ENCODE measurements around the gene CYP2C19. TPM values are rescaled to one million over a fixed set of nuclear protein-coding genes. Genes with fewer than 3 reads are reported as not detected.

CYP2C19 gene
- total and polyA plus RNA-seq, 2 donors (not counting 1 experiment from before 2014, with no cell fraction given): not detected

DNA sequence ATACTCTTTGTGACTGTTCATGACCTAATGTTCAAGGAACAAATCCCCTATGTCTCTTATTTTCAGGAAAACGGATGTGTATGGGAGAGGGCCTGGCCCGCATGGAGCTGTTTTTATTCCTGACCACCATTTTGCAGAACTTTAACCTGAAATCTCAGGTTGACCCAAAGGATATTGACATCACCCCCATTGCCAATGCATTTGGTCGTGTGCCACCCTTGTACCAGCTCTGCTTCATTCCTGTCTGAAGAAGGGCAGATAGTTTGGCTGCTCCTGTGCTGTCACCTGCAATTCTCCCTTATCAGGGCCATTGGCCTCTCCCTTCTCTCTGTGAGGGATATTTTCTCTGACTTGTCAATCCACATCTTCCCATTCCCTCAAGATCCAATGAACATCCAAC, 27.3 kb upstream of the CYP2C19 start:
- DNase-seq (no peak), ATAC-seq (ENCODE audit: low read depth) (no peak)
- TF ChIP-seq EZH2 (IDR thresholded peaks at IDR 0.05; ENCODE audit: borderline replicate concordance, insufficient read depth, low read depth, low read length, poor library complexity, severe bottlenecking): no peak
- TF ChIP-seq, protein P1, sequence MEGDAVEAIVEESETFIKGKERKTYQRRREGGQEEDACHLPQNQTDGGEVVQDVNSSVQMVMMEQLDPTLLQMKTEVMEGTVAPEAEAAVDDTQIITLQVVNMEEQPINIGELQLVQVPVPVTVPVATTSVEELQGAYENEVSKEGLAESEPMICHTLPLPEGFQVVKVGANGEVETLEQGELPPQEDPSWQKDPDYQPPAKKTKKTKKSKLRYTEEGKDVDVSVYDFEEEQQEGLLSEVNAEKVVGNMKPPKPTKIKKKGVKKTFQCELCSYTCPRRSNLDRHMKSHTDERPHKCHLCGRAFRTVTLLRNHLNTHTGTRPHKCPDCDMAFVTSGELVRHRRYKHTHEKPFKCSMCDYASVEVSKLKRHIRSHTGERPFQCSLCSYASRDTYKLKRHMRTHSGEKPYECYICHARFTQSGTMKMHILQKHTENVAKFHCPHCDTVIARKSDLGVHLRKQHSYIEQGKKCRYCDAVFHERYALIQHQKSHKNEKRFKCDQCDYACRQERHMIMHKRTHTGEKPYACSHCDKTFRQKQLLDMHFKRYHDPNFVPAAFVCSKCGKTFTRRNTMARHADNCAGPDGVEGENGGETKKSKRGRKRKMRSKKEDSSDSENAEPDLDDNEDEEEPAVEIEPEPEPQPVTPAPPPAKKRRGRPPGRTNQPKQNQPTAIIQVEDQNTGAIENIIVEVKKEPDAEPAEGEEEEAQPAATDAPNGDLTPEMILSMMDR (IDR thresholded peaks at IDR 0.05): no peak
- Histone ChIP-seq H3K4me2 (replicated peaks; ENCODE audit: low read depth, low read length, poor library complexity, severe bottlenecking) (no peak overlapping the region), H3K27me3 (replicated peaks in 1 of 4; ENCODE audit: control extremely low read depth in 1 of 4, control insufficient read depth in 3 of 4, insufficient read depth in 4 of 4, low read length in 3 of 4) (no peaks in the 10 kb centered on the region), H3K9me3 (ENCODE audit: control extremely low read depth in 1 of 3, control insufficient read depth in 2 of 3, insufficient read depth in 1 of 3, low read length in 2 of 3) (peaks cover 0 to 2% (median 0%) of the 10 kb centered on the region in 3 donors), H3K9ac (ENCODE audit: low read length) (no peak overlapping the region), H2AFZ (ENCODE audit: insufficient read depth, low read depth, low read length, poor library complexity, severe bottlenecking) (no peak overlapping the region), H4K20me1 (ENCODE audit: control insufficient read depth, insufficient read depth, low read length, poor library complexity, severe bottlenecking) (no peaks in the 10 kb centered on the region), H3K27ac (ENCODE audit: low read length in 2 of 2) (no peak overlapping the region), H3K4me1 (ENCODE audit: control insufficient read depth in 2 of 2, insufficient read depth in 2 of 2, low read length in 2 of 2) (no peaks in the 10 kb centered on the region), H3K79me2 (ENCODE audit: control insufficient read depth, insufficient read depth, low read length) (no peaks in the 10 kb centered on the region), H3K4me3 (ENCODE audit: control extremely low read depth in 1 of 5, extremely low read depth in 1 of 5, insufficient read depth in 1 of 5, low read depth in 2 of 5, low read length in 4 of 5) (no peak overlapping the region), H3K36me3 (replicated peaks in 1 of 2; ENCODE audit: control extremely low read depth in 1 of 2, control insufficient read depth in 1 of 2, extremely low read depth in 1 of 2, insufficient read depth in 2 of 2, low read length in 1 of 2) (no peaks in the 10 kb centered on the region)
- Mint-ChIP-seq H3K27me3 (no peaks in the 10 kb centered on the region), H3K9me3 (ENCODE audit: insufficient read depth) (peaks cover 15% of the 10 kb centered on the region), H3K4me3 (no peak overlapping the region), H3K27ac (no peak overlapping the region), H3K4me1 (no peaks in the 10 kb centered on the region)
- WGBS (ENCODE audit: insufficient coverage): no CpG with 5 or more reads among the region's 3 CpGs
- ChIA-PET POLR2A (no interaction called here), CTCF (no interaction called here)
- intact Hi-C loops (cut with micrococcal nuclease): no loop called here

DNA sequence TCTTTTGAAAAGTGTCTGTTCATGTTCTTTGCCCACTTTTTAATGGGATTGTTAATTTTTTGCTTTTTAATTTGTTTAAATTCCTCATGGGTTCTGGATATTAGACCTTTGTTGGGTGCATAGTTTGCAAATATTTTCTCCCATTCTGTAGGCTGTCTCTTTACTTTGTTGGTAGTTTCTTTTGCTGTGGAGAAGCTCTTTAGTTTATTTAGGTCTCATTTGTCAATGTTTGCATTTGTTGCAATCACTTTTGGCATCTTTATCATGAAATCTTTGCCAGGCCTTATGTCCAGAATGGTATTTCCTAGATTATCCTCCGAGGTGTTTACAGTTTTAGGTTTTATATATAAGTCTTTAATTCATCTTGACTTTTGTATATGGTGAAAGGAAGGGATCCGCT, 23.9 kb upstream of the CYP2C19 start:
- Mint-ChIP-seq H3K27ac (no peak overlapping the region), H3K4me3 (no peak overlapping the region), H3K9me3 (ENCODE audit: insufficient read depth) (peaks cover 18% of the 10 kb centered on the region), H3K27me3 (no peaks in the 10 kb centered on the region), H3K4me1 (no peaks in the 10 kb centered on the region)
- Histone ChIP-seq H3K9me3 (ENCODE audit: control extremely low read depth in 1 of 3, control insufficient read depth in 2 of 3, insufficient read depth in 1 of 3, low read length in 2 of 3) (peaks cover 0 to 3% (median 2%) of the 10 kb centered on the region in 3 donors), H3K79me2 (ENCODE audit: control insufficient read depth, insufficient read depth, low read length) (no peaks in the 10 kb centered on the region), H3K36me3 (replicated peaks in 1 of 2; ENCODE audit: control extremely low read depth in 1 of 2, control insufficient read depth in 1 of 2, extremely low read depth in 1 of 2, insufficient read depth in 2 of 2, low read length in 1 of 2) (no peaks in the 10 kb centered on the region), H4K20me1 (ENCODE audit: control insufficient read depth, insufficient read depth, low read length, poor library complexity, severe bottlenecking) (no peaks in the 10 kb centered on the region), H3K4me3 (ENCODE audit: control extremely low read depth in 1 of 5, extremely low read depth in 1 of 5, insufficient read depth in 1 of 5, low read depth in 2 of 5, low read length in 4 of 5) (no peak overlapping the region), H3K4me1 (ENCODE audit: control insufficient read depth in 2 of 2, insufficient read depth in 2 of 2, low read length in 2 of 2) (no peaks in the 10 kb centered on the region), H3K27me3 (replicated peaks in 1 of 4; ENCODE audit: control extremely low read depth in 1 of 4, control insufficient read depth in 3 of 4, insufficient read depth in 4 of 4, low read length in 3 of 4) (no peaks in the 10 kb centered on the region), H3K9ac (ENCODE audit: low read length) (no peak overlapping the region), H3K4me2 (replicated peaks; ENCODE audit: low read depth, low read length, poor library complexity, severe bottlenecking) (no peak overlapping the region), H2AFZ (ENCODE audit: insufficient read depth, low read depth, low read length, poor library complexity, severe bottlenecking) (no peak overlapping the region), H3K27ac (ENCODE audit: low read length in 2 of 2) (no peak overlapping the region)
- no peak for ATAC-seq (ENCODE audit: low read depth)
- no peak for DNase-seq
- TF ChIP-seq, protein P1 (IDR thresholded peaks at IDR 0.05): no peak
- intact Hi-C loops (cut with micrococcal nuclease): no loop called here
- CTCF ChIA-PET: no interaction called here
- WGBS (ENCODE audit: insufficient coverage): no CpG with 5 or more reads among the region's 2 CpGs
- POLR2A ChIA-PET: no interaction called here
